Ishikawa (cell line): ENCODE results near the gene YJEFN3.

Experiments used
- CREB1 ChIP-seq: IDR thresholded peaks from 2 replicates; pipeline ENCODE4 v1.6.1; 2012; ENCODE audit warnings: low read depth
- EP300 ChIP-seq: IDR thresholded peaks from 2 replicates; pipeline ENCODE4 v1.6.1; 2012; ENCODE audit warnings: borderline replicate concordance
- FOXM1 ChIP-seq: IDR thresholded peaks from 2 replicates; pipeline ENCODE4 v1.6.1; 2012; ENCODE audit warnings: low read depth, borderline replicate concordance
- RAD21 ChIP-seq: IDR thresholded peaks from 2 replicates; pipeline ENCODE4 v1.6.1; 2012; ENCODE audit warnings: low read depth
- TF ChIP-seq, protein P1 (sequence below): IDR thresholded peaks from 2 replicates; pipeline ENCODE4 v1.6.1; 2012
- TF ChIP-seq, protein P2 (sequence below): IDR thresholded peaks from 2 replicates; pipeline ENCODE4 v1.6.1; 2012

DNA sequence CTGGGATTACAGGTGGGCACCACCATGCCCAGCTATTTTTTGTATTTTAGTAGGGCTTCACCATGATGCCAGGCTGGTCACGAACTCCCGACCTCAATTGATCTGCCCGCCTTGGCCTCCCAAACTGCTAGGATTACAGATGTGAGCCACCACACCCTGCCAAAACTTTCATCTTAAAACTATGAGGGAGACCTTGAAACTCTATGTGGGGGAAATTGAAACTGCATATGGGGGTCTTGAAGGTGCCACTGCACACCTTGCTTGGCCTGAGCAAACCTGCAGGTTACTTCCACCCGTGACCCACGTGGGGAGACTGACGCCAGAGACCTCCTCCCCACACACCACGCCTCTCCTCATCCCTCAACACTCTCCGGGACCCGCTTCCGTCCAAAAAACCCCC lies 25.0 kb downstream of the YJEFN3 start:
- TF ChIP-seq RAD21 (no peak), CREB1 (no peak), EP300 (no peak), FOXM1 (no peak)
- TF ChIP-seq, protein P1, sequence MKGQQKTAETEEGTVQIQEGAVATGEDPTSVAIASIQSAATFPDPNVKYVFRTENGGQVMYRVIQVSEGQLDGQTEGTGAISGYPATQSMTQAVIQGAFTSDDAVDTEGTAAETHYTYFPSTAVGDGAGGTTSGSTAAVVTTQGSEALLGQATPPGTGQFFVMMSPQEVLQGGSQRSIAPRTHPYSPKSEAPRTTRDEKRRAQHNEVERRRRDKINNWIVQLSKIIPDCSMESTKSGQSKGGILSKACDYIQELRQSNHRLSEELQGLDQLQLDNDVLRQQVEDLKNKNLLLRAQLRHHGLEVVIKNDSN: no peak
- TF ChIP-seq, protein P2, sequence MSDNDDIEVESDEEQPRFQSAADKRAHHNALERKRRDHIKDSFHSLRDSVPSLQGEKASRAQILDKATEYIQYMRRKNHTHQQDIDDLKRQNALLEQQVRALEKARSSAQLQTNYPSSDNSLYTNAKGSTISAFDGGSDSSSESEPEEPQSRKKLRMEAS: no peak
